Mesenchymal stem cell (in vitro differentiated cells and primary cell): Measurements from ENCODE around the gene SYT17.

Source experiments
- DNase-seq: peaks from one replicate; pipeline ENCODE4 v3.0.0-alpha.2; 2013
- H2AFZ ChIP-seq: one replicate; pipeline ENCODE4 v1.6.1; 2013; ENCODE audit warnings: low read depth, mild to moderate bottlenecking, control low read depth, inconsistent platforms, low read length, moderate library complexity
- H2AK5ac ChIP-seq: 2 replicates; pipeline ENCODE4 v1.6.1; 2013; ENCODE audit warnings: low read length, moderate library complexity, mild to moderate bottlenecking, inconsistent platforms; ENCODE audit not compliant: severe bottlenecking
- H2BK120ac ChIP-seq: one replicate; pipeline ENCODE4 v1.6.1; 2013; ENCODE audit warnings: low read depth, mild to moderate bottlenecking, inconsistent platforms, low read length, moderate library complexity
- H2BK12ac ChIP-seq, 2 experiments: one replicate each; pipeline ENCODE4 v1.6.1; 2013; ENCODE audit warnings: inconsistent platforms in 2 of 2, low read length in 2 of 2, mild to moderate bottlenecking in 2 of 2, moderate library complexity in 2 of 2, control low read depth in 1 of 2
- H2BK15ac ChIP-seq: one replicate; pipeline ENCODE4 v1.6.1; 2013; ENCODE audit warnings: mild to moderate bottlenecking, low read depth, inconsistent platforms; ENCODE audit not compliant: poor library complexity, severe bottlenecking
- H2BK5ac ChIP-seq: 2 replicates; pipeline ENCODE4 v1.6.1; 2013; ENCODE audit warnings: low read depth, mild to moderate bottlenecking, low read length, control low read depth, inconsistent platforms; ENCODE audit not compliant: poor library complexity, severe bottlenecking
- H3K14ac ChIP-seq, 2 experiments: one replicate each; pipeline ENCODE4 v1.6.1; 2013; ENCODE audit warnings: inconsistent platforms in 2 of 2, low read length in 2 of 2, control low read depth in 1 of 2, mild to moderate bottlenecking in 1 of 2, moderate library complexity in 1 of 2
- H3K18ac ChIP-seq, 2 experiments: one replicate each; pipeline ENCODE4 v1.6.1; 2013; ENCODE audit warnings: inconsistent platforms in 2 of 2, low read length in 2 of 2, control low read depth in 1 of 2, low read depth in 1 of 2, mild to moderate bottlenecking in 1 of 2
- H3K23ac ChIP-seq, 2 experiments: one replicate each; pipeline ENCODE4 v1.6.1; 2013; ENCODE audit warnings: inconsistent platforms in 2 of 2, low read length in 2 of 2, mild to moderate bottlenecking in 2 of 2, moderate library complexity in 2 of 2, control low read depth in 1 of 2
- H3K27ac ChIP-seq: 2 replicates; pipeline ENCODE4 v1.5.1; 2013; ENCODE audit warnings: mild to moderate bottlenecking, moderate library complexity, low read length, control low read depth, inconsistent platforms; ENCODE audit not compliant: poor library complexity, severe bottlenecking
- H3K27me3 ChIP-seq, 2 experiments: 2 replicates each; pipeline versions ENCODE4 v1.6.1 to v1.7.0; 2013; ENCODE audit warnings: low read length in 2 of 2, mild to moderate bottlenecking in 2 of 2, moderate library complexity in 2 of 2, control low read depth in 1 of 2, inconsistent platforms in 1 of 2; ENCODE audit not compliant: control insufficient read depth in 1 of 2, insufficient read depth in 1 of 2
- H3K36me3 ChIP-seq, 2 experiments: 2 replicates each; pipeline versions ENCODE4 v1.6.1 to v1.7.0; 2013; ENCODE audit warnings: low read length in 2 of 2, control low read depth in 1 of 2, inconsistent platforms in 1 of 2, low read depth in 1 of 2, mild to moderate bottlenecking in 1 of 2; ENCODE audit not compliant: insufficient read depth in 2 of 2, control insufficient read depth in 1 of 2
- H3K4ac ChIP-seq, 2 experiments: one replicate each; pipeline ENCODE4 v1.6.1; 2013; ENCODE audit warnings: inconsistent platforms in 2 of 2, low read length in 2 of 2, mild to moderate bottlenecking in 2 of 2, moderate library complexity in 2 of 2, control low read depth in 1 of 2, low read depth in 1 of 2
- H3K4me1 ChIP-seq: 2 replicates; pipeline ENCODE4 v1.6.1; 2013; ENCODE audit warnings: low read depth, low read length, control low read depth; ENCODE audit not compliant: control insufficient read depth, insufficient read depth
- H3K4me2 ChIP-seq: 2 replicates; pipeline ENCODE4 v1.6.1; 2013; ENCODE audit warnings: low read length, mild to moderate bottlenecking, inconsistent platforms; ENCODE audit not compliant: poor library complexity, severe bottlenecking
- H3K4me3 ChIP-seq, 2 experiments: 2 replicates each; pipeline versions ENCODE4 v1.5.1 to v1.7.0; 2013; ENCODE audit warnings: low read length in 2 of 2, mild to moderate bottlenecking in 2 of 2, control low read depth in 1 of 2, low read depth in 1 of 2; ENCODE audit not compliant: insufficient read depth in 1 of 2
- H3K79me1 ChIP-seq: replicated peaks from 2 replicates; pipeline ENCODE4 v1.6.1; 2013; ENCODE audit warnings: mild to moderate bottlenecking, control low read depth, low read length, inconsistent platforms; ENCODE audit not compliant: poor library complexity, severe bottlenecking
- H3K9ac ChIP-seq: 2 replicates; pipeline ENCODE4 v1.7.0; 2013; ENCODE audit warnings: mild to moderate bottlenecking, low read length, moderate library complexity
- H3K9me3 ChIP-seq: 2 replicates; pipeline ENCODE4 v1.7.0; 2013; ENCODE audit warnings: mild to moderate bottlenecking, low read length; ENCODE audit not compliant: control insufficient read depth
- H4K8ac ChIP-seq: one replicate; pipeline ENCODE4 v1.6.1; 2013; ENCODE audit warnings: inconsistent platforms, mild to moderate bottlenecking, low read length, moderate library complexity
- H4K91ac ChIP-seq: one replicate; pipeline ENCODE4 v1.6.1; 2013; ENCODE audit warnings: mild to moderate bottlenecking, low read length, inconsistent platforms
- WGBS: methylation state at CpG from one replicate; pipeline ENCODE4 v1.1.7; 2013; ENCODE audit warnings: mixed read lengths; 5-methylcytosine and 5-hydroxymethylcytosine counted together

SYT17 gene

GRCh38 chr16:19164285-19164684 lies 3.8 kb upstream of the SYT17 start:
- WGBS = 83% methylated on average over 4 of the region's 4 CpGs
- Histone ChIP-seq H3K14ac (no peak overlapping the region), H3K23ac (no peak overlapping the region), H3K4me3 (no peak overlapping the region), H3K9ac (no peak overlapping the region), H3K18ac (no peak overlapping the region), H4K8ac (no peak overlapping the region), H2AK5ac (no peak overlapping the region), H2BK15ac (no peak overlapping the region), H2AFZ (no peak overlapping the region), H3K79me1 (no peaks in the 10 kb centered on the region), H2BK120ac (no peak overlapping the region), H2BK5ac (no peak overlapping the region), H3K27ac (no peak overlapping the region), H3K36me3 (no peaks in the 10 kb centered on the region), H3K9me3 (no peaks in the 10 kb centered on the region), H3K4me2 (no peak overlapping the region), H3K4me1 (peaks cover 14% of the 10 kb centered on the region), H2BK12ac (no peak overlapping the region), H4K91ac (no peak overlapping the region), H3K4ac (no peak overlapping the region), H3K27me3 (peaks cover 8 to 18% of the 10 kb centered on the region in 2 experiments)
- DNase-seq = no peak

- H3K4ac ChIP-seq = no peak overlapping the region
- H2AFZ ChIP-seq = no peak overlapping the region
- no peak overlapping the region for H2BK5ac ChIP-seq
- H4K8ac ChIP-seq = peak overlapping the region; percentile 20
- no peak overlapping the region for H3K27ac ChIP-seq
- no peak overlapping the region for H2BK15ac ChIP-seq
- no peaks in the 10 kb centered on the region for H3K36me3 ChIP-seq
- H4K91ac ChIP-seq = no peak overlapping the region
- no peaks in the 10 kb centered on the region for H3K79me1 ChIP-seq
- H3K14ac ChIP-seq = no peak overlapping the region
- H3K4me1 ChIP-seq = peaks cover 14% of the 10 kb centered on the region
- no peak overlapping the region for H3K23ac ChIP-seq
- WGBS = 58% methylated on average over 4 of the region's 5 CpGs
- H3K27me3 ChIP-seq = peaks cover 16 to 26% of the 10 kb centered on the region in 2 experiments
- no peak overlapping the region for H3K18ac ChIP-seq
- H3K4me3 ChIP-seq = no peak overlapping the region
- no peak overlapping the region for H2BK12ac ChIP-seq
- no peak overlapping the region for H2AK5ac ChIP-seq
- DNase-seq = no peak
- H2BK120ac ChIP-seq = no peak overlapping the region
- no peak overlapping the region for H3K9ac ChIP-seq
- H3K9me3 ChIP-seq = peaks cover 3% of the 10 kb centered on the region
- no peak overlapping the region for H3K4me2 ChIP-seq
These were observed 2.9 kb upstream of the SYT17 start for GRCh38 chr16:19165101-19165500.

GRCh38 chr16:19166500-19166899 lies 1.5 kb upstream of the SYT17 start:
- no peak overlapping the region for H3K18ac ChIP-seq
- peaks cover 3% of the 10 kb centered on the region for H3K9me3 ChIP-seq
- no peak overlapping the region for H3K14ac ChIP-seq
- H2BK5ac ChIP-seq = no peak overlapping the region
- no peak overlapping the region for H4K91ac ChIP-seq
- H3K4me3 ChIP-seq = no peak overlapping the region
- no peak overlapping the region for H2AFZ ChIP-seq
- WGBS = 83% methylated on average over 2 of the region's 2 CpGs
- H3K4me1 ChIP-seq = peaks cover 14% of the 10 kb centered on the region
- H3K36me3 ChIP-seq = no peaks in the 10 kb centered on the region
- H3K4me2 ChIP-seq = no peak overlapping the region
- no peak overlapping the region for H3K23ac ChIP-seq
- H3K9ac ChIP-seq = no peak overlapping the region
- H3K27ac ChIP-seq = no peak overlapping the region
- H4K8ac ChIP-seq = no peak overlapping the region
- no peak overlapping the region for H2BK15ac ChIP-seq
- H2BK120ac ChIP-seq = no peak overlapping the region
- DNase-seq = no peak
- no peaks in the 10 kb centered on the region for H3K79me1 ChIP-seq
- H3K4ac ChIP-seq = no peak overlapping the region
- H2AK5ac ChIP-seq = no peak overlapping the region
- H3K27me3 ChIP-seq = peaks cover 26 to 35% of the 10 kb centered on the region in 2 experiments
- no peak overlapping the region for H2BK12ac ChIP-seq

- H3K4me3 ChIP-seq = peak overlapping the region; percentile 33 to 45
- no peak overlapping the region for H3K27ac ChIP-seq
These were observed 486 bp downstream of the SYT17 start for GRCh38 chr16:19168371-19169081.

More at GRCh38 chr16:19168371-19169081, 486 bp downstream of the SYT17 start:
- peak overlapping the region; percentile 67 to 85 for H3K18ac ChIP-seq
- peak overlapping the region in 1 of 2 experiments; percentile 96 for H3K23ac ChIP-seq
- H3K36me3 ChIP-seq = no peaks in the 10 kb centered on the region
- no peak overlapping the region for H4K91ac ChIP-seq
- peaks cover 37 to 41% of the 10 kb centered on the region in 2 experiments for H3K27me3 ChIP-seq
- no peaks in the 10 kb centered on the region for H3K79me1 ChIP-seq
- H2BK5ac ChIP-seq = no peak overlapping the region
- H4K8ac ChIP-seq = peak overlapping the region; percentile 32
- H3K14ac ChIP-seq = peak overlapping the region in 1 of 2 experiments; percentile 63
- H2BK12ac ChIP-seq = peak overlapping the region in 1 of 2 experiments; percentile 96
- peak; percentile 45 for DNase-seq
- peak overlapping the region; percentile 83 for H2AFZ ChIP-seq
- H3K4me1 ChIP-seq = peaks cover 14% of the 10 kb centered on the region
- H3K4ac ChIP-seq = peak overlapping the region; percentile 46 to 82
- H2BK120ac ChIP-seq = peak overlapping the region; percentile 66
- peak overlapping the region; percentile 72 for H3K4me2 ChIP-seq
- no peak overlapping the region for H2AK5ac ChIP-seq
- 2% methylated on average over 49 of the region's 68 CpGs for WGBS
- H3K9me3 ChIP-seq = peaks cover 3% of the 10 kb centered on the region
- H3K9ac ChIP-seq = no peak overlapping the region
- H2BK15ac ChIP-seq = peak overlapping the region; percentile 57
